Neuronal stem cell (in vitro differentiated cells): ENCODE results near the gene PPP4R2.

Source experiments
- DNase-seq: peaks from one replicate; pipeline ENCODE4 v3.0.0-alpha.2; 2013; ENCODE audit warnings: low spot score
- H2AFZ ChIP-seq: one replicate; pipeline ENCODE4 v1.6.1; 2013; ENCODE audit warnings: mild to moderate bottlenecking, low read length, inconsistent platforms
- H2AK5ac ChIP-seq: 2 replicates; pipeline ENCODE4 v1.6.1; 2013; ENCODE audit warnings: low read depth, mild to moderate bottlenecking, inconsistent platforms, low read length, moderate library complexity, mixed read lengths
- H2BK120ac ChIP-seq: 2 replicates; pipeline ENCODE4 v1.6.1; 2013; ENCODE audit warnings: low read depth, mild to moderate bottlenecking, inconsistent platforms, low read length, moderate library complexity, mixed read lengths
- H2BK12ac ChIP-seq: one replicate; pipeline ENCODE4 v1.6.1; 2013; ENCODE audit warnings: low read length, inconsistent platforms
- H2BK15ac ChIP-seq: 2 replicates; pipeline ENCODE4 v1.6.1; 2013; ENCODE audit warnings: mild to moderate bottlenecking, low read length, inconsistent platforms, mixed read lengths
- H2BK5ac ChIP-seq: one replicate; pipeline ENCODE4 v1.6.1; 2013; ENCODE audit warnings: inconsistent platforms, mild to moderate bottlenecking, low read length, moderate library complexity
- H3K14ac ChIP-seq: one replicate; pipeline ENCODE4 v1.6.1; 2013; ENCODE audit warnings: low read length, inconsistent platforms
- H3K18ac ChIP-seq: 2 replicates; pipeline ENCODE4 v1.6.1; 2013; ENCODE audit warnings: low read length, inconsistent platforms
- H3K23ac ChIP-seq: 2 replicates; pipeline ENCODE4 v1.6.1; 2013; ENCODE audit warnings: low read depth, mild to moderate bottlenecking, mixed read lengths, low read length, inconsistent platforms; ENCODE audit not compliant: poor library complexity
- H3K27ac ChIP-seq: replicated peaks from 3 replicates; pipeline ENCODE4 v1.5.1; 2013; ENCODE audit warnings: low read length, inconsistent platforms
- H3K27me3 ChIP-seq, 3 experiments: 2 replicates each; pipeline ENCODE4 v1.6.1; 2013; ENCODE audit warnings: low read length in 3 of 3, mild to moderate bottlenecking in 2 of 3, inconsistent platforms in 1 of 3, low read depth in 1 of 3, mixed read lengths in 1 of 3, moderate library complexity in 1 of 3; ENCODE audit not compliant: control insufficient read depth in 3 of 3, insufficient read depth in 3 of 3
- H3K36me3 ChIP-seq, 2 donors: replicated peaks in 1 of 2; 2 replicates each; pipeline ENCODE4 v1.6.1; 2013; ENCODE audit warnings: low read length in 2 of 2; ENCODE audit not compliant: control insufficient read depth in 2 of 2, insufficient read depth in 2 of 2
- H3K4ac ChIP-seq: 2 replicates; pipeline ENCODE4 v1.6.1; 2013; ENCODE audit warnings: inconsistent platforms, mild to moderate bottlenecking, low read length, moderate library complexity
- H3K4me1 ChIP-seq, 2 donors: 1 replicate in 1 of 2; 2 replicates in 1 of 2; pipeline ENCODE4 v1.6.1; 2013; ENCODE audit warnings: low read length in 2 of 2, low read depth in 1 of 2; ENCODE audit not compliant: control insufficient read depth in 2 of 2, insufficient read depth in 1 of 2
- H3K4me2 ChIP-seq: one replicate; pipeline ENCODE4 v1.6.1; 2013; ENCODE audit warnings: mild to moderate bottlenecking, low read length, inconsistent platforms; ENCODE audit not compliant: insufficient read depth, poor library complexity, severe bottlenecking
- H3K4me3 ChIP-seq, 2 donors: 2 replicates each; pipeline ENCODE4 v1.5.1; 2013; ENCODE audit warnings: low read length in 2 of 2, mild to moderate bottlenecking in 2 of 2, inconsistent platforms in 1 of 2, moderate library complexity in 1 of 2
- H3K79me1 ChIP-seq: one replicate; pipeline ENCODE4 v1.6.1; 2013; ENCODE audit warnings: low read depth, mild to moderate bottlenecking, inconsistent platforms, low read length, moderate library complexity
- H3K9ac ChIP-seq: one replicate; pipeline ENCODE4 v1.6.1; 2013; ENCODE audit warnings: mild to moderate bottlenecking, low read depth, low read length, inconsistent platforms; ENCODE audit not compliant: poor library complexity
- H3K9me3 ChIP-seq, 2 donors: replicated peaks in 1 of 2; 2 replicates each; pipeline versions ENCODE3 to v1.6.1; 2013; ENCODE audit warnings: low read length in 2 of 2, mild to moderate bottlenecking in 2 of 2, inconsistent platforms in 1 of 2, low read depth in 1 of 2, mixed read lengths in 1 of 2, moderate library complexity in 1 of 2; ENCODE audit not compliant: control insufficient read depth in 2 of 2, insufficient read depth in 1 of 2
- H4K8ac ChIP-seq: one replicate; pipeline ENCODE4 v1.6.1; 2013; ENCODE audit warnings: low read depth, mild to moderate bottlenecking, inconsistent platforms, low read length, moderate library complexity
- H4K91ac ChIP-seq: one replicate; pipeline ENCODE4 v1.6.1; 2013; ENCODE audit warnings: low read length, low read depth, mild to moderate bottlenecking, inconsistent platforms; ENCODE audit not compliant: poor library complexity
- WGBS, 2 donors: extraction: QIAGEN DNeasy Blood & Tissue Kit; methylation state at CpG; one replicate each; pipeline ENCODE4 v1.1.7; 2013; ENCODE audit warnings: missing lambda C conversion rate in 2 of 2, mixed read lengths in 1 of 2; ENCODE audit not compliant: insufficient read length in 2 of 2, insufficient replicate concordance in 1 of 2; ENCODE audit errors: extremely low coverage in 2 of 2; 5-methylcytosine and 5-hydroxymethylcytosine counted together

Gene PPP4R2

DNA sequence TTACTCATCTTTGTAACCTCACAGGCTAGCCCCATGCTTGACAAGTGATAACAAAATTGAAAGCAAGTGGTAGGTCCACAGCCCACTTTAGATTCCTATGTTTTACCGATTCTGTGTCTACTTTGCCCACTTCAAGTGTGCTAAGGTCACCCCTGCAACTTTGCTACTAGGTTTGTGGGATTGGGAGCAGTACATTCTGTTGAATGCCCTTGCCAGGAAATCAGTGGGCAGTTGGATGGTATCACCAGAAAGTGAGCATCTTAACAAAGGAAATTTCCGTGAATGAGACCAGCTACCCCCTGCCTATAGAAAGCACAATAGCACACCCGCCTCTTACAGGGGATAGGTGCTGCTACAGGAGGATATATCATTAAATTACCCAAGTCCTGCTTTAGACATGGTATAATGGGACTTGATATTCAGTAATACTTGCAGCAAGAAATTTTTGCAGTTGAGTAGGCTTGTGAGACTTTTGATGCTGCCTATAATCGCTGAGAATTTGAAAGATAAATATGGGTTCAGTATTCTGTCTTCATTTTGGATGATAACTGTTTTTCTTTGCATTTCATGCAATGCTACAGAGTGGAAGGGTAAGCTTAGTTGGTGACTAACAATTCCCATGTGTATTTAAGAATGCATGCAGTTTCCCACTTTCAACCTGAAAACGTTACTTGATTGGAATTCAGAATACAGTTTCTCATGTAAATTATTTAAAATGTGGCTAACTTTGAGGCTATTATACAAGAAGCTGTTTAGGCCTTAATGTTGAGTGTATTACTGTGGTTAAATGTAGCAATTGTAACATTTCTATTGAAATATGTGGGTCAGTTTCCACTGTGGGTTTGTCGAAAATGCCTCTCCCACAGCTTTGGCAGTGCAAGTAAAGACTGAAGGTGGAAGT is 74.3 kb downstream of the PPP4R2 start:
- Histone ChIP-seq H2BK15ac (no peak overlapping the region), H3K4me3 (no peak overlapping the region), H3K27me3 (no peaks in the 10 kb centered on the region), H3K9me3 (no peaks in the 10 kb centered on the region), H4K91ac (no peak overlapping the region), H4K8ac (no peak overlapping the region), H2AK5ac (no peak overlapping the region), H3K36me3 (peaks cover 0 to 31% of the 10 kb centered on the region in 2 donors), H3K9ac (no peak overlapping the region), H2AFZ (no peak overlapping the region), H3K4me2 (no peak overlapping the region), H3K18ac (no peak overlapping the region), H3K23ac (no peak overlapping the region), H2BK5ac (no peak overlapping the region), H3K4ac (no peak overlapping the region), H3K27ac (no peak overlapping the region), H2BK12ac (no peak overlapping the region), H2BK120ac (no peak overlapping the region), H3K79me1 (no peaks in the 10 kb centered on the region), H3K4me1 (peaks cover 0 to 4% of the 10 kb centered on the region in 2 donors), H3K14ac (no peak overlapping the region)
- DNase-seq: no peak
- no CpG with 5 or more reads among the region's 6 CpGs for WGBS, 2 donors

DNA sequence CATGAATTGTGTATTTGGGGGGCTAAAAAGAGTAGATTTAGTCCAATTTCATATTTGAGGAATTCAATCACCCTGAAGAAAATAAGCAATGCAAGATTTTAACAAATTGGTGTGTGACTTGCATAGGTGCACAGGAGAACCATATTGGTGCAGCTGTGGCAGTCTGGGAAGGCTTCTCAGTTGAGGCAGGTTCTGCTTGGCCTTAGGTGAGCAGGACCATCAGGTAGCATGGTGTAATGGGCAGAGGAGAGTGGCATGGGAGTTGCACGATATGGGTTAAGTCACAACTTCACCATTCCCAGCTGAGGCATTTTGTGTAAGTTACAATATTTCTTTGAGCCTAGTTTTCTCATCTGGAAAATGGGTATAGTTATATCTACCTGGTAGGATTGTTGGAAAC is 75.3 kb downstream of the PPP4R2 start:
- Histone ChIP-seq H2BK5ac (no peak overlapping the region), H3K9me3 (no peaks in the 10 kb centered on the region), H4K91ac (no peak overlapping the region), H3K23ac (no peak overlapping the region), H3K4ac (no peak overlapping the region), H2BK12ac (no peak overlapping the region), H3K14ac (peak overlapping the region; percentile 56), H3K18ac (no peak overlapping the region), H4K8ac (no peak overlapping the region), H3K27me3 (no peaks in the 10 kb centered on the region), H3K4me1 (peaks cover 0 to 4% of the 10 kb centered on the region in 2 donors), H2AFZ (no peak overlapping the region), H3K79me1 (no peaks in the 10 kb centered on the region), H2BK120ac (no peak overlapping the region), H3K27ac (no peak overlapping the region), H3K4me3 (no peak overlapping the region), H3K36me3 (peaks cover 0 to 23% of the 10 kb centered on the region in 2 donors), H3K9ac (no peak overlapping the region), H3K4me2 (no peak overlapping the region), H2AK5ac (no peak overlapping the region), H2BK15ac (no peak overlapping the region)
- DNase-seq: no peak
- no CpG with 5 or more reads among the region's 1 CpG for WGBS, 2 donors

DNA sequence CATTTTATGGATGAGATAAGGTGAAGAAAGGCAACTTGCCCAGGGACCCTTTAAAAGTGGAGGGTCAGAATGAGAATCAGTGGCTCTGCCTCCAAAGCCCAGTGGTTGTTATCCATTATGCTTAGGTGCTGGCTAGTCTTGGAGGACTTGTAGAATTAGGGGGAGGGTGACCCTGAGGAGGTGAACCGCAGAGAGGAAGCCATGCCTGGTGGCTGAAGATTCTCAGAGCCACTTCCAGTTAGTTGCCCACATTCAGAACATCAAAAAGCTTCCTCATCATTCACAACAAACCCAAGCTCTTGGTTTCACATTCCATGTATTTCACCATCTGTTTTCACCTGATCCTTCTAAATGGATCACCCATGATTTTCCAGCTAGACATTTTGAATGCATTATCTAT is 76.0 kb downstream of the PPP4R2 start:
- no peak overlapping the region for H3K27ac ChIP-seq
- no peak overlapping the region for H3K4me2 ChIP-seq
- DNase-seq: no peak
- H3K18ac ChIP-seq: no peak overlapping the region
- no peak overlapping the region for H3K4ac ChIP-seq
- no peak overlapping the region for H4K8ac ChIP-seq
- peaks cover 0 to 16% of the 10 kb centered on the region in 2 donors for H3K36me3 ChIP-seq
- no peak overlapping the region for H2AFZ ChIP-seq
- no peak overlapping the region for H3K23ac ChIP-seq
- no peak overlapping the region for H3K9ac ChIP-seq
- no peak overlapping the region for H2BK120ac ChIP-seq
- WGBS, 2 donors: no CpG with 5 or more reads among the region's 1 CpG
- H3K79me1 ChIP-seq: no peaks in the 10 kb centered on the region
- no peaks in the 10 kb centered on the region for H3K27me3 ChIP-seq
- peaks cover 0 to 4% of the 10 kb centered on the region in 2 donors for H3K4me1 ChIP-seq
- H4K91ac ChIP-seq: no peak overlapping the region
- no peak overlapping the region for H2BK15ac ChIP-seq
- H2BK12ac ChIP-seq: no peak overlapping the region
- no peaks in the 10 kb centered on the region for H3K9me3 ChIP-seq
- no peak overlapping the region for H3K14ac ChIP-seq
- H3K4me3 ChIP-seq: no peak overlapping the region
- no peak overlapping the region for H2BK5ac ChIP-seq
- no peak overlapping the region for H2AK5ac ChIP-seq

DNA sequence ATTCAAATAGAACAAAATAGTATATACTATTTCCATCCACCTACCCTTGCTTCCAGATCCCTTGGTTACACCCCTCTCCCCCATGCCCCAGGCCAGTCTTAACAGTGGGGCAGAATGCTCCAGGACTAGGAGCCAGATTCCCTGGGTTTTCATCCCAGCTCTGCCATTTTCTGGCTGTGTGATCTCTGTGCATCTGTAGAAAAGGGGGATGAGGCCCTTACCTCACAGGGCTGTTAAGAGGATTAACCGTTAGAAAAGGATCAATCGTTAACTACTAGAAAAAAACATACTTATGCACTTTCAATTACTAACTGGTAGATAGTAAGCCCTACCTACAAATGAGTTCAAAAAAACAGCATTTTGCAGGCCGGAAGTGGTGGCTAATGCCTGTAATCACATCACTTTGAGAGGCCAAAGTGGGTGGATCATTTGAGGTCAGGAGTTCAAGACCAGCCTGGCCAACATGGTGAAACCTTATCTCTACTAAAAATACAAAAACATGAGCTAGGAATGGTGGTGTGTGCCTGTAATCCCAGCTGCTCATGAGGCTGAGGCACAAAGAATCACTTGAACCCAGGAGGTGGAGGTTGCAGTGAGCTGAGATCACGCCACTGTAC is 76.6 kb downstream of the PPP4R2 start:
- no peak overlapping the region for H2BK120ac ChIP-seq
- H3K9me3 ChIP-seq: no peaks in the 10 kb centered on the region
- no peak overlapping the region for H3K4me2 ChIP-seq
- no CpG with 5 or more reads among the region's 4 CpGs for WGBS, 2 donors
- H2AK5ac ChIP-seq: no peak overlapping the region
- no peak overlapping the region for H3K14ac ChIP-seq
- H3K79me1 ChIP-seq: no peaks in the 10 kb centered on the region
- H2AFZ ChIP-seq: no peak overlapping the region
- H2BK5ac ChIP-seq: no peak overlapping the region
- H4K91ac ChIP-seq: no peak overlapping the region
- H3K18ac ChIP-seq: no peak overlapping the region
- no peak overlapping the region for H3K9ac ChIP-seq
- no peaks in the 10 kb centered on the region for H3K27me3 ChIP-seq
- H3K4me3 ChIP-seq: no peak overlapping the region
- peaks cover 0 to 10% of the 10 kb centered on the region in 2 donors for H3K36me3 ChIP-seq
- no peak overlapping the region for H2BK15ac ChIP-seq
- no peak overlapping the region for H3K27ac ChIP-seq
- H3K23ac ChIP-seq: no peak overlapping the region
- H3K4me1 ChIP-seq: peaks cover 0 to 4% of the 10 kb centered on the region in 2 donors
- H3K4ac ChIP-seq: no peak overlapping the region
- H2BK12ac ChIP-seq: no peak overlapping the region
- H4K8ac ChIP-seq: no peak overlapping the region
- no peak for DNase-seq
